Epidermal melanocyte (primary cell): ENCODE data around the gene KAZN.

Source experiments
- DNase-seq: peaks from one replicate; pipeline ENCODE4 v3.0.0; 2011; ENCODE audit warnings: low spot score; ENCODE audit not compliant: insufficient read length

The KAZN gene

DNA sequence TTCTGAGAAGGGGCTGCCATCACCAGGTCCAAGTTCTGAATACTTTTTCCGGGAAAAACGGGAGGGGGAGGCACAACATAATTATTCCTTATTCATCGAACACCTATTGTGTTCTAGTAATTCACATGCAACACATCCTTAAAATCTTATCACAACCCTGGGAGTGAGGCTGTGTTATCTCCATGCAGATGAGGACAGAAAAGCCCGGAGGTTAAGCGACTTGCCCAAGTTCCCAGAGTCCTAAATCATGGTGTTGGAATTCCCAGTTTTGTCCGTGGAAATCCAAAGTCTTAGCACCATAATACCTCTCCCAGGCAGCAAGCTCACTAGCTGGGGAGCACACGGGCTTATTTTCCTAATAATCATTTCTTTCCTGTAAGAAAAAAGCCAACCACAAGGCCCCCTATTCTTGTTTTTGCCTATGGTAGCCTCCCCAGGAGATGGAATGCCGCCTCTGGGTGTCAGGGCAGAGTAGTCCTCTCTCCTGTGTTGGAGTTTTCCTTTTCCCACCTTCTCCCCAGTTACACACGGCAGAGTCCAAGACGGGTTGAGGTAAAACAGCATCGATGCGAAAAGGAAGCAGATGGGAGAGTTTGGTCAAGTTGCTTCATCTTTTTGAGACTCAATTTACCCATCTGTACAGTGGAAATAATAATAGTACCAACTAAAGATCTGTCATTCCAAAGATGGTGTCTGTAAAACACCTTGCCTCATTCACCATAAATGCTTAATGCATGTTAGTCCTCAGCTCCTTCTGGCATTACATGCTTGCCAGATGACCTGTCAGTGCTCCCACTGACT lies 327.1 kb downstream of the KAZN start:
- DNase-seq, result no peak

DNA sequence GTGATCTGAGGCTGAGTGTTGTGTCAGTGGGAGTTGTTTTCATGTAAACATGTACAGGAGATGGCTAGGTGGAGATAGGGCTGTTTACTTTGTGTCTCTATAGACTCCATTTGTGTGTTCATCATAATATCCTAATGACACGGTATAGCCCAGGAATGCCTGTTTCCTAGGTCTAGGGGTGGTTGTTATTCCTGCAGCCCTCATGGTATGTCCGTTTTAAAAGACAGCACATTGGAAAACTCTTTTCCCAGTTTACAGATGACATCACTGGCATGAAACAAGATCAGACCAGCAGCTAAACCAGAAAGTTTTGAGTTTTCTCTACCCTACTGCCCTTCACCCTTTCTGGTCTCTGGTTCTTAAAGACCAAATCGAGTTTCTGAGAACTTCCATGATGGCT lies 327.7 kb downstream of the KAZN start:
- DNase-seq, result no peak

DNA sequence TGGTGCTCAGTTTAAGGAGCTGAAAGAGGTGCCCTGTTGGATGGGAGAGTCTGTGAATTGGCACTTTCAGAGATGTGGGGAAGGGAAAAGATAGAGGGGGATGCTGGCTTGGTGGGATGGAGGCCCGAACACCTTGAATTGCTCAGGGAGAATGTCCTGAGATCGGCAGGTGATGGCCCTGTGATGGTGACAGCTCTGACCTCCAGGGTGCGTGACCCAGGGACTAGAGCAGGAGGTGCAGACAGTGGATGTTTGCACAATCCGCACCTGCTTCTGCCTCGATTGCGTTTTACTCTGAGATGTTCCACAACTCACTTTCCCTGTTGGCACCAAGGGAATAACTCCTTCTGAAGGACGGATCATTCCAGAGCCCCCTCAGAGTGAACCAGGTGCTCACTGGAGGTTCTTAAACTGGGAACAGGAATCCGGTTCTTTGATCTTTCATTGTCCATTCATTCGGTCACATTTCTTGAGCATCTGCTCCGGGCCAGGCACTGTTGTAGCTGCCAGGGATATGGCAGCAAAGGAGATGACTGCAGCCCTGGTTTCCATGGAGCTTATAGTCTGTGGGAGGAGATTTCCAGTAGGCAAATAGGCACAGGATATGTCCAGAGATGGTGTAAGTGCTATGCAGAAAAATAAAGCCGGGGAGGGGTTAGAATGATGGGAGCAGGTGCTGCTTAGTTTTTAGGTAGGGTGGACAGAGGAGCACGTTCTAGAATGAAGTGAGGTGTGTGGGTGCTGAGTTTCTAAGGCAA lies 328.5 kb downstream of the KAZN start:
- DNase-seq, result no peak

DNA sequence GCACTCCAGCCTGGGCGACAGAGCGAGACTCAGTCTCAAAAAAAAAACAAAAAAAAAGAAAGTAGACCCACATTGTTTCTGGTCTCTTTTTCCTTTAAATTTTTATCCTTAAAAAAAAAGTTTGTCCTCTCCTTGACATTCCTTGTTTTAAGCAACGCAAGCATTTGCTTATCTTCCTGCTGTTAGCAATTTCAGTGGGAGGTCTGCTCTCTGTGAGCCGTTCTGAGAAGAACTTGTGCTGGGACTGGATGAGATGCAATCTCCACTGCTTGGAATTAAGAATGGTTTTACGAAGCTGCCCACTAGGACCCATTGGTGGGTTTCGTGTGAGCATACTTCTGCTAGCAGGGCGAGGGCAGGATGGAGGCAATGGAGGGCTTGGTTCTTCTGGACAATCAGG lies 329.9 kb downstream of the KAZN start:
- DNase-seq, result no peak

DNA sequence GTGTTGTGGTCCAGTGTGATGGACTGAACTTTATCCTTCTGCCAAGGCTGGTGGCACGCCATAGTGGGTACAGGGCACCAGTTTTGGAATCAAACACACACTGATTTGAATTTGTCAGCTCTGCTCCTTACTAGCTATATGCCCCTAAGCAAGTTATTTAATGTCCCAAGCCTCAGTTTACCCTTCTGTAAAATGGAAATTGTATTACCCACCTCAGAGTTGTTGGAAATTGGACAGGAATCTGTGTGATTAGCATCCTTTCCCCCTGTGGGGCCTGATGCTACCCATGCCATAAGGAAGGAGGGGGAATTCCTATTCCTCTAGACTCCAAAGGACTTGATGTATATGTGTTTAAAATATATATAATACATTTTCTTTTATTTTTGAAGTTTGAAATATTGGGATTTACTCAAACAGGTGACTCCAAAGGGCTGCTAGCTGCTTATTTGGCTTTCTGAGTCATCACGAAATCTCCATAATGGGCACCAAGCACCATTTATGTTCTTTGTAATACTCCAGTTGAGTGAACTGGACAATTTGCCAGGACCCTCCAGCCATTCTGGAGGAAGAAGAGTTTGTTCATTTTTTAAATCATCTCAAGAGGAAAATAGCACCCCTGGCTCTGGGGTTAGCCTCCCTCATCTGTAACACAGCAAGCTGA lies 330.5 kb downstream of the KAZN start:
- DNase-seq, result no peak

DNA sequence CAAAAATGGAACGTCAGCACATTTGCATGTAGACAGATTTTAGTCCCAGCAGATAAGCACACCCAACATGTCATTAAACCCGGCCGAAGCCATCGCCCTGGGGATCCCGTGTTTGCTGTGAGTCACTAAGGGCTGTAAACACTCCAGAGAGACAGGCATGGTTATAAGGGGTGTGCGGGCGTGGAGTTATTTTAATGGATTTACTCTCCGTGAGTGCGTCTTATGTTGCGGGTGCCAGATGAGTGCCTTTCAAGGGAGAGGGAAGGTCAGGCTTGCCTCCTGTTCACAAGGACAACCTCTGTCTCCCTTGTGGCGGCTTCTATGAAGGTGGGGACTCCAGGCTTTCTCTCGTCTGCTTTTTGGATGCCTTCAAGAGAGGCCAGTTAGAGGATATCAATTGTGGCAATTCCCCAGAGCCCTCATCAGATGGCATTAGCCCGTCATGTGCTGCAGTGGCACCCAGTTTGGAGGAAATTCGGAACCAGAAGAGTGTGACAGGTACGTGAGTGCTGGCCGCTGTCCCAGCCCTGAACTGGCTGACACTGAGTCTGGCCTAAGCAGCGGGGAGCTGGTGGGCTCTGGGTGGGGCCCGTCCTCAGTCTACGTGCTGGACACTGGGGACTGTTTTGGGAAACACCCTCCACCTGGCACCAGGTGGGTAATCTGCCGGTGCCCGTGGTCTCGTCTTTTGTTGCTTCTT lies 331.2 kb downstream of the KAZN start:
- no peak for DNase-seq

DNA sequence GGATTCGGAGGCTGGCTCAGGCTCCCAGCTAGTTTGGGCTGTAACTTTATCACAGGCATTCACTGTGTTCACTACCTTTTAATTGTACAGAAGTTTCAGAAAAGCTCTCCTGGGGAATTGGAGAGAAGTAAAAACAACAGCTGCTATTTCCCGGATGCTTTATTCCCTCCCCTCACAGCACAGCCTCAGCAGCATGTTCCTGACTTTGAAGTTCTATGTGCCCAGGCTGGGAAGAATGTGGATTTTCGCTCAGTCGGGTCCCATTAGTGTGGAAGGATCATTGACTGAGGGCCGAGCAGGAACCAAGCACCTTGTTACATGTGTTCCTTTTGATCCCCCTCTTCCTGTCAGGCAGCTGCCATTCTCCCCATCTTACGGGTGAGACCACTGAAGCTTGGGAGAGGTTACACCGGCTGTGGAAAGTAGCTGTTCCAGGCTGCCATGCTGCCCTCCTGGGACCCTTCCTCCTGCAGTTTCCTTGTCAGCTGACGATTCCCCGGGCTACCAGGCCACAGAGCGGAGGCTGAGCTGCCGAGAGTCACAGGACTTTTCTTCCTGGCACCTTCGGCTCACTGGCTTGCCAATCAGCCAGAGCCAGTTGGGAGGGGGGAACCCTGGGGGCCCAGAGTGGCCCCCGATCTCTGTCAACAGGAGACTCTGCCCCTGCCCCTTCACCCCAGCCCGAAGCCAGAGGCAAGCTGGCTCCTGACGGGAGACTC lies 331.9 kb downstream of the KAZN start:
- no peak for DNase-seq

DNA sequence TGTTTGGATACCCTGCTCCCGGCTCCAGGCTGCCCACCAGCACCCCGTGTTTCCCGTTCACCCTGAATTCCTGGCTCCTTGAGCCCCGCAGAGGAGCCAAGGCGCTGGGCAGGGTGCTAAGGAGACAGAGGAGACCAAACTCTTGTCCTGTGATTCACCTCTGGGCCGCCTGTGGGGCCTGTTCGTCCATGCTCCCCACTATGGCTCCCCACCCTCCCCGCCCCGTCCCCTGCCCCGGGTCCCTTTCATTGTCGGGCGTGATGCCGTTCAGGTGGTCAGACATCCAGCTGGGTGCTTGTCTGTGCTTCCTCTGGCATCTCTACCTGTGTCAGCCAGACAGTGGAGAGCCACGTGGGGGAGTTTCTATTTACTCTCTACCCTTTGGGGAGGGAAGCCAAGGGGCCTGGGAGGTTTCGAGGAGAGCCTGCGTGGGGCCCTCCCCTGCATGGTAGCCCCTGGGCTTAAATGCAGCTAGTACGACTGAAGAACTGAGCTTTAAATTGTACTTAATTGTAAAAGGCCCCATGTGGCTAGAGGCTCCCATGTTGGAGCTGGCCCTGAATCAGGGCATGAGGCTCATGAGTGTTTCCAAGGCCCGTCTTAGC lies 333.7 kb downstream of the KAZN start:
- DNase-seq, result no peak

DNA sequence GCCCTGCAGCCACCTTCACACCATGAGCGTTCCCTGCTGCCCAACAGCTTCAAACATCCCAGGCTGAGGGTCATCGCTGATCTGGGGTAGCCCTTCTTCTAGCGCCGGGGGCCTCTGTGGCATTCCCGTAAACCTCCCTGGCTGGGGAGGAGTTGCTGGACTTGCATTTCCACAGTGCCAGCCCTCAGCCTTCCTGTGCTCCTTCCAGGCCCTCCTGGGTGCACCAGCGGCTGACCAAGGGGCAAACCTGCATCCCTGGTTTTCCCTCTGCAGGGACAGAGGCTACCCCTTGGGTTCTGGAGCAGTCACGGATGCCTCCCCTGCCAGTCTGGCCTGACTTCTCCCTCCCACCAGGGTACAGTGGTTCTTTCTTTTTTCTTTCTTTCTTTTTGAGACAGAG lies 336.4 kb downstream of the KAZN start:
- no peak for DNase-seq

DNA sequence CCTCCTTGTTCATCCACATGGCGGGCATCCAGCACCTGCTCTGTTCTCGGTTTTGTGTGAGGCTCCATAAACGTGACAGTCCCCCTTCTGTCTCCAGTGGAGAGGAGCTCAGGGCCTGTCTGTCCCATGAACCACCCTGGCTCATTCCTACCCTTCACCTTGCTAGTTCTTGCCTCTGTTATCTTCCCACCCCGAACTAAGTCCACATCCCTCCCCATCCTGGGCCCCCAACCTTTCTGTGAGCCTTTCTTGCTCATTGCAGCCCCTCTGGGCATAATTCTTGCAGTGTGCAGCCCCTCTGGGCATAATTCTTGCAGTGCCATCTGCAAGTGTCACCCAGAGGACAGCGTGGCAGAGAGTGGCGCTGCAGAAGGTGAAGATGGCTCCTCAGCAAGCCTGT lies 338.3 kb downstream of the KAZN start:
- DNase-seq, result no peak

DNA sequence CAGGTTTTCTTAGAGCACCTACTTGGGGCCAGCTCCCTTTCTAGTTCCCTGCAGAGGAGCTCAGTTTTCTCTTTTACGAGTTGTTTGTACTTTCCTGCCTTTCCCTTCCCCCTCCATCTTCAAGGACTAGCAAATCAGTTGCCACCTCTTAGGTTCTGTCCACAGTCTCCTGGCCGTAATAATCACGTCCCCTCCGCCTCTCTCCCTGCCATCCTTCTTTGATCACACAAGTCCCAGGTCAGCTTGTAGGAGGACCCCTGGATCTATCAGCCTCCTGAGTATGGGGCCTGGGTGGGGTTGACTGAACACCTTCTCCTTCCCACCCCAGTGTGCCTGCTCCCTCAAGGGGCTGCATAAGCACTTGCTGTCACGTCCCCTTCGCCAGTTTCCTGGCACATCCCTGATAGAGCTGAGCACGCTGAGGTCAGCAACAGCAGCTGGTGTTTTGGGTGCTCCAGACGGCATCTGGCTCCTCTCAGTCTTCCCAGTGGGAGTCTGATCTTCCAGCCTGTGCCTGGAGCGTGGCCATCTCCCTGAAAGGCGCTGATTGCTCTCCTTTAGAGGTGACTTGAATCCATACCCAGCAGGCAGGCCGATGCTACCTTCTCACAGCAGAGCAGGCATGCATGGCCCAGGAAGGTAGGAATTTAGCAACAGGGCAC lies 338.9 kb downstream of the KAZN start:
- no peak for DNase-seq

DNA sequence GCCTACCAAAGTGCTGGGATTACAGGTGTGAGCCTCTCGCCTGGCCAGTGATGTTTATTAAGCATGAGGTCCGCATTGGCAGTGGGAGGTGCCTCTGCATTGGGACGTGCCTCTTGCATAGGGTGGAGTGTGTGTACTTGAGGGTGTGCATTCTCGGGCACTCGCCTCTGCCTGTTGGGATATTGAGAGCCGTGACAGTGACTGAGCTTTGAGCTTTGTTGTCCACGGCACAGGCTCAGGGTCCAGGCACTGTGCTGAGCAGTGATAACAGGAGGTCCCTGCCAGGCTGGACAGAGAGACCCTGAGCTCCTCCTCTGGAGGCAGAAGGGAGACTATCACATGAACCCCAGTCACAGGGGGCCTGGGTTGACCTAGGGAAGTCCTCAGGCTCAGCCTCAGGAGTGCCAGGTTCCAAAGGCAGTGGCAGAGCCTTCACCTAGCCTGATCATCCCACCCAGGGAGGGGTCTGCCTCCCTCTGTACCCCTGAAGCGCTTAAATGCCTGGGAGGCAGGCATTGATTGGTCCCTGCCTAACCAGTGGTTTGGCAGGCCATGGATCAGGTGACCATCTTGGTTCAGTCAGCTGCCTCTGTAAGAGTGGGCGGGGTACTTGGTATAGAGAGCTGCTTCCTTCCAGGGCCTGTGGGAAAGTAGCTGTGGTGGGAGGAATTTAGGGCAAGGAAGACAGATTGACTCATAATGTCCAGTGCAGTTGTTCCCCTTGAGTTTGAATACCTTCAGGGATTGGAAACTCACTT lies 341.2 kb downstream of the KAZN start:
- DNase-seq, result no peak

DNA sequence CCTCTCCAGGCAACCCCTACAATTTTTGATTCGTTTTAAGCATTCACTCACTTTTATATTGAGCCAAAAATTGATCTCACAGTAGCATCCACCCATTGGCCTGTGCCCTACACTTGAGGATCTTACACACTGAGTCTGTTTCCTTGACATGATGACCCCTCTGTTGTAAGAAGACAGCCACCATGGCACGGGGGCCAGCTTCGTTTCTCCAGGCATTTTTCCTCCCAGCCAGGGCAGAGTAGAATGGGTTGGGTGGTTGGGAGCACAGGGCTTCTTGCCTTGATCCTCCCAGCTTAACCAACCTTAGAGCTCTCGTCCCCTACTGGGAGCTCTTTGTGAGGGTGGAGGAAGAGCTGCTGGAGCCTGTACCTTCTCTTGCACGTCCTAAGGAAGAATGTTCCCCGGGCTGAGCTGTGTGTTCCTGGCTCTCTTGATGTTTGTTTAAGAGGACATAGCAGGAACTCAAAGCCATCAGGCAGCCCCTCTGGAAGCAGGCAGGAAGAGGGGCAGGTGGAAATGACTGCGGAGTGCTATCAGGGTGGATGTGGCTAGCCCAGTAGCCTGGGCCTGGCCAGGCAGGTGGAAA lies 341.9 kb downstream of the KAZN start:
- no peak for DNase-seq

DNA sequence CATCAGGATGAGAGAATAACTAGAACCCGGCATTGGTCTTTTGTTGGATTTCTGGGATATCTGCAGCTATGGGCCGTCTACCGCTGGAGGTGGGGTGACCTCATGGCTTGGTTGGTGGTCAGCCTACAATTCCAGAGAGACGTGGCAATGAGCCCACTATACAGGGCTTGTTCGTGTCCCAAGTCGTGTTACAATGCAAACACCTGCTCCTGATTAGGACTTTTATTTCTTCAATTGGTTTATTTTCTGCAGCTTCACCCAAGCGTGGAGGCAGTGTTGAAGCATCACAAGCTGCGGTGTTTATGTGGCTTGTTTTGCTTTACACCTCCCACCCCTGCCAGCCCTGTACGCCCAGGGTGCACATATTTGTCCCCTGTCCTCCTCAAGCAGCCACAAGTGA lies 343.4 kb downstream of the KAZN start:
- no peak for DNase-seq

DNA sequence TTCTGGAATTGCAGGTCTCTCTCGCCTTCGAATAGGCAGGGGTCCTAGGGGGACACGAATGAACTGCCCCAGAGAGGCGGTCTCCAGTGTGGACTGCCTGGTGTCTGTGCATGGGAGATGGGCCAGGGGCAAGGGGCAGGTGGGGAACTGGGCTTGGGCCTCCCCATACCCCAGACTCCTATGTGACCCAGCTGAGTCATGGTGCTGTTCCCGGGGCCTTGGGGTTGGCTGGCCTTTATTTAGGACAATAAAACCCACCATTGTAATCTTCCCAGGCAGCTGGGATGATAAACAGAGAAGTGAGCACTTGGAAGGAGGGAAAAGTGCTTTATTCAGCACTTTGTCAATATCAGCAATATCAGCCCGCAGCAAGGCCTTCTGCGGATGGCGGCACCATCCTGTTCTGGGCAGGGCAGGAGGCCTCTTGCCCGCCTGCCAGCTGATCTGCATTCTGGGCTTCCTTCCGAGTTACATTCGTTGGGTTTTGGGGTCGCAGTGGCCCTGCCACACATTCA lies 346.0 kb downstream of the KAZN start:
- no peak for DNase-seq

DNA sequence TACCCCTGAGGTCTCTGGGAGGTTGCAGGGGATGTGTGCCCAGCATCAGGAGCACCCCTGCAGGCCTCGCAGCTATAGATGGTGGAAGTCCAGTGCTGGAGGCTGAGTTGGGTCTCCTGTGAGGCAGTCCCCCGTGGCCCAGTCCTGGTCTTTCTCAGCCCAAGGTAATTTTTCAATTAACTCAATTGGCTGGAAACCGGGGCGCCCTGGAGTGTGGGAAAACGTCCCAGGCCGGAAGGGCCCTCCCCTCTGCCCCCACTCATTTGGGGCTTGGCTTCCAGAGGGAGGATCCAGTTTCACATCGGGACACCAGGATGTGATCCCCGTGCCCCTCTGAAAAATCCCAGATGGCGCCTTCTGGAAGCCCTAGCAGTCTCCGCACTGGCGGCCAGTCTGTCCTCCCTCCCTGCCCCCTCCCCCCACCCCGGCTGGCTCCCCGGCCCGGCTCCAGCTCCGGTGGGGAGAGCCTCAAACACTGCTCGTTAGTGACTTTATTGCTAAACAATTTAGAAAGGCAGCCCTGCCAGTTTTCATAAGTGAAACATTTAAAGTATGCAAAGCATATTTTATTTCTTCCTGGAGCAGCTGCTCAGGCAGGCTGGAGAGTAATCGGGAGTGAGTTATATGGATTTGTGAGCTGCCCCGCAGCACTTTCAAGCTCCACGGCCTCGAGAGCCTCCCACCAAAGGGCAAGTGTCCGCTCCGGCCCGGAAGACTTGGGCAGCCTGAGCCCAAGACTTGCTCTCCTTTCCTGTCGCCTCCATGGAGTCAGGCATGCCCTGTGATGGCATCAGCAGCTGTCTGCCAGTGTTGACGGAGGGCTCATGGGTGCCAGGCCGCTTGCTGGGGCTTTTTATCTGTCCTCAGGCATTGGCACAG lies 346.9 kb downstream of the KAZN start:
- no peak for DNase-seq

DNA sequence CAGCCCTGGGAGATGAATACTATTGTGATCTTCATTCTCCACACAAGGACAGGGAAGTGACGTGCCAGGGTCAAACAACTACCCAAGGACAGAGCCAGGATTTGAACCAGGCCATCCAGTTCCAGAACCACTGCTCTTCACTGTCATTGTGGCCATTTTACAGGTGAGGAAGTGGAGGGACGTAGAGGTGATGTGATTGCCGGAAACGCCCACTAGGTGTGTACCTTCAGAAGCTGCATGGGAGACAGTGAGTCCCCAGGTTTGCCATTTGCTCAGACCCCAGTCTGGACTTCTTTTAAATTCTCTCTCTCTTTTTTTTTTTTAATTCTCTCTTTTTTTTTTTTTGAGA lies 347.5 kb downstream of the KAZN start:
- no peak for DNase-seq

DNA sequence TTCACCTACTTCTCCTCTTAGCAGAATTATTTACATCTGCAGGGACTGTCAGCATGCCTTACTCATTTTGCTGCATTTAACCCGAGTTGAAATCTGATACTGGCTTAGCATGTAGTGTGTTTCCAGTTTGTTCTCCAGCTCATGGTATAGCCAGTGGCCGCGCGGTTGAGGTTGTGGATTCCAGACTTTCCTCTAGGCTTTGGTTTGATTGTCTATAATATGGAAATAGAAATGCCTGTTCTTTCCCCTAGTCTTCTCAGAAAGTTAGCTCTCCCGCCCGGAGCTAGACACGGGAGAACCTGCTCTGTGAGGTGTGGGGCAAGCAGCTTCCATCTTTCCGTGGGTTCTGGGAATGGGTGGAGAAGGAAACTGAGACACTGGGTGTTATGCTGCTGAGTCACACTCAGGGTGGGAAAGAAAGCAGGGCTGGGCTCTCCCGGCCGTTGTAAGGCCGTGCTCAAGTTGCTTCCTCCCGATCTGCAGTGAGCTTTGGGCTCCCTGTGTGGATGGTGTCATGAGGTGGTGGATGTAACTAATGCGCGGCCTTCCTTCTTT lies 348.3 kb downstream of the KAZN start:
- no peak for DNase-seq
